GM04504 (cell line): ENCODE measurements around the gene DCUN1D4.
A peak's percentile ranks its signal among the peaks of the same experiment; 100 is the strongest.

ENCODE experiments used
- DNase-seq: peaks from one replicate; pipeline ENCODE4 v3.0.0-alpha.2; 2012; ENCODE audit warnings: low read depth

Gene DCUN1D4

GRCh38 chr4:51842554-51843308 lies at the start of gene DCUN1D4:
Gene DCUN1D4, plus strand, starts transcription at chr4:51843153. Its CDS starts 90 bp downstream, at chr4:51843243.
- peak; percentile 100 for DNase-seq

DNA sequence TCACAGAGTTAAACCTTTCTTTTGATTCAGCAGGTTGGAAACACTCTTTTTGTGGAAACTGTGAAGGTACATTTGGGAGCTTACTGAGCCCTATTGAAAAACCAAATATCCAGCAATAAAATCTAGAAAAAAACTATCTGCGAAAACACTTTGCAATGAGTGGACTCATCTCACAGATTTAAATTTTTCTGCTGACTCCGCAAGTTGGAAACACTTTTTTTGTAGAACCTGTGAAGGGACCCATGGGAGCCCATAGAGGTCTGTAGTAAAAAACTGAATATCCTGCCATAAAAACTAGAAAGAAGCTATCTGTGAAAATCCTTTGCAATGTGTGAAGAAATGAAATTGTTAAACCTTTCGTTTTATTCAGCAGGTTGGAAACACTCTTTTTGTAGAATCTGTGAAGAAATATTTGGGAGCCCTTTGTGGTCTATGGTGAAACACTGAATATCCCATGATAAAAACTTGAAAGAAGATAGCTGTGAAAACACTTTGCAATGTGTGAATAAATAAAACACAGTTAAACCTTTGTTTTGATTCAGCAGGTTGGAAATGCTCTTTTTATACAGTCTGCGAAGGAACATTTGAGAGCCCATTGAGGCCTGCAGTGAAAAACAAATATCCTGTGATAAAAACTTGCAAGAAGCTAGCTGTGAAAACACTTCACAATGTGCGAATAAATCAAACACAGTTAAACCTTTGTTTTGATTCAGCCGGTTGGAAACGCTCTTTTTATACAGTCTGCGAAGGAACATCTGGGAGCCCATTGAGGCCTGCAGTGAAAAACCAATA lies 22.3 kb upstream of the DCUN1D4 start:
- DNase-seq = no peak

- DNase-seq = no peak
Observed at GRCh38 chr4:51825341-51825740, 17.6 kb upstream of the DCUN1D4 start.

- no peak for DNase-seq
Observed at GRCh38 chr4:51830156-51830720, 12.7 kb upstream of the DCUN1D4 start.

GRCh38 chr4:51831133-51831532 lies 11.8 kb upstream of the DCUN1D4 start:
- no peak for DNase-seq

- DNase-seq = no peak
Observed at GRCh38 chr4:51833236-51833635, 9.7 kb upstream of the DCUN1D4 start.

DNA sequence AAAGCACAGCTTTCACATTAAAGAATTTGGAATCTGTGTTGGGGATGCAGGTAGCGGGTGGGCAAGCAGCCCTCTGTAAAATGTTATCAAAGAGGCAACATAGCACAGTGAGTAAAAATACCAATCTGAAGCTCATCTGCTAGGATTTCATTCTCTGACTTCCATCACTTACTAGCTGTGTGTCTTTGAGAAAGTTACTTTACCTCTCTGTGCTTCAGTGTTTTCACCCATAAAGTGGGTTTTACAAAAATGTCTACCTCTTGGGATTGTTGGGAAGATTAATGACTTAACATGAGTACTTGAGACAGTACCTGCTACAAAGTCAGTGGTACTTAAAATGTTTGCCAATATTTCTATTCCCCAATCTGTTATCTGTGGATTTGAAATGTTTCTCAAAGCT lies 7.9 kb upstream of the DCUN1D4 start:
- DNase-seq = no peak

GRCh38 chr4:51835855-51836254 lies 7.1 kb upstream of the DCUN1D4 start:
- DNase-seq = no peak

GRCh38 chr4:51836549-51836948 lies 6.4 kb upstream of the DCUN1D4 start:
- DNase-seq = no peak

GRCh38 chr4:51840781-51841180 lies 2.2 kb upstream of the DCUN1D4 start:
- no peak for DNase-seq

DNA sequence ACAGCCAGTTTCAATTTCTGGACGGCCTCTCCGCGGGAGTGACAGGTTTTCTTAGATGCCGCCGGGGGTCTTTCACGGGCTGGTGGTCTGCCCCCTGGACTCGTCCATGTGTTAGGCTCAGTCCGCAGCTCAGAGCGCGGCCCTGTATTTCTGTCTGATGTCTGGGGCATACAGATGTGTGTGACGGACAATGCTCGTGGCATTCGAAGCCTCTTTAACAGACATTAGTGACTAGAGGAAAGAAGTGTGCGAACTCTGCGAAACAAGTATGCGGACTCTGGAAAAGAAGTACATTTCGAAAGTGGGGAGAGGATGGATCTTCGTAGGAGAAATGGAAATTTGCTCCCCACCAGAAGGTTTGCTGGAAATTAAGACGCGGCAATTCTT lies 793 bp upstream of the DCUN1D4 start:
- DNase-seq = peak; percentile 17

DNA sequence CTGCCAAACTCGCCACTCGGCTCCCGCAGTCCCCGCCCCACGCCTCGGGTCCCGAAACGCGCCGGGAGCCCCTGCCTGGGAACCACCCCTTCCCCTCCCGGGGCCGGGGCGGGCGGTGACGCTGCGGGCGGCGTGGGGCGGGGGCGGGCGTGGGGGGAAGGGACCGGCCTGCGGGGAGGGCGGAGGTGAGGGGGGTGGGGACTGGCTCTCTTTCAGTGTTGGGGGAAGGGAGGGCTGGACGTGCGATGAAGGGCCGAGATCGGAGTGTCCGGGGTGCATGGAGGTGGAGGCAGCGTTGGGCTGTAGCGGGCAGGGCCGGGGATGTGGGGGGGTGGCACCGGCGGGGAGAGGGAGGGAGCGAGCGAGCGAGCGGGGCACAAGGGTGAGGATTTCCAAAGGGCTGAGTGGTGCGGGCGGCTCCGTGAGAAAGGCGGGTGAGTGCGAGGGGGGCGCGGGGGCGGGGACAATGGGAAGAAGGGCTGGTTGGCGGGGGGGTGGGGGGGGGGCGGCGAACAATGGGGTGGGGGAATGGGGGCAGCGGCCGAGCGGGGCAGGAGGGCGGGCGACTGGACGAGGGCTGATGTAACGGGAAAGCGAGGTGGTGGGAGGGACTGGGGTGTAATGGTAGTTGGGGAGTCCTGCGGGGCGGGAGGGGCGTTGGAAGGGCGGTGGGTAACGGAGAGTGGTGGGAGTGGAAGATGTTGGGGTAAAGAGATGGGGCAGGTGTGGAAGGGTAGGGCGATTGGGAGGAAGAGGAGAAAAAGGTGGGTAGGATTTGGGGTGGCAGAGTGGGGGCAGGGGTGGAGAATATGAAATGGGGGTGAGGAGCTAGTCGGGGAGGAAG lies 578 bp downstream of the DCUN1D4 start:
- peak; percentile 20 for DNase-seq

DNA sequence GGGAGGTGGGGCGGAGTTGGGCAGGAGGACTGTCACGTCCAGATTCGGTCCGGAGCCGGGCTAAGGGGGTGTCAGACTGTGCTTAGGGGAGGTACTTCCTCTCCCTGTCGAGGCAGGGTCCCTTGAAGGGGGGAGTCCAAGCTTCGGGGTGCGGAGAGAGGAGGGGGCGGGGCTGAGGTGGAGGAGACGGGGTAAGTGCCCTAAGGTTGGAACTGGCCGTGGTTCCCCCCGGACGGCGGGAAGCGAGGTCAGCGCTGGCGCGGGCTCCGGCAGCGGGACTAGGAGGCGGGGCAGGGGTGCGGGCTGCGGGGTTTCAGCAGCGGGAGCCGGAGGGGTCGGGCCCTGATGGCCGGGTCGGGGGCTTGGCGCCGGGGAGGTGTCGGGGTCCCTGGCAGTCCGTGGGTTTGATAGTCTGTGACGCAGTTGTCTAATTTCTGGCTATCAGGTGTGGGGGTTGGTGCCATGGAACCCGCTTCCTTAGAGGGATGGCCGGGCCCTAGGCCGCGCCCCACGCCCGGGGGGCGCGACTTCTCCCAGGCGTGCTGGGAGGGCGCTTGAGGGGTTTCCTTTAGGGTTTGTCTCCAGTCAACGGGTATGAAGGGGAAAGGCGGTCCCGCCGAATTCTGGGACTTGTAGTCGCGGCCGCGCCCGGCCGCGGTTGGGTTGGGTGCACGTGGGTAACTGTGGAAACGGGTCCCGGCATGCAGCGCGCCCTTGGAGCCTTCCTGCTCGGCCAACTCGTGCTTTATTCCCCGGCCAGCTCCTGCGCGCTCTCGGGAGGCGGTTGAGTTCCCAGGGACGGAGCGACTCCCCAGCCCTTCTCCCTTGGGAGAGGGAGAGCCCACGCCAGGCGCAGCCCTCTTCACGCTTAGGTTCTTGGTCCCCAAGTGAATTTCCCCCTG lies 1.5 kb downstream of the DCUN1D4 start:
- peak; percentile 76 for DNase-seq

- no peak for DNase-seq
Observed at GRCh38 chr4:51845055-51845426, 2.1 kb downstream of the DCUN1D4 start.

- no peak for DNase-seq
Observed at GRCh38 chr4:51845711-51846110, 2.8 kb downstream of the DCUN1D4 start.

GRCh38 chr4:51849430-51849829 lies 6.5 kb downstream of the DCUN1D4 start:
- no peak for DNase-seq

DNA sequence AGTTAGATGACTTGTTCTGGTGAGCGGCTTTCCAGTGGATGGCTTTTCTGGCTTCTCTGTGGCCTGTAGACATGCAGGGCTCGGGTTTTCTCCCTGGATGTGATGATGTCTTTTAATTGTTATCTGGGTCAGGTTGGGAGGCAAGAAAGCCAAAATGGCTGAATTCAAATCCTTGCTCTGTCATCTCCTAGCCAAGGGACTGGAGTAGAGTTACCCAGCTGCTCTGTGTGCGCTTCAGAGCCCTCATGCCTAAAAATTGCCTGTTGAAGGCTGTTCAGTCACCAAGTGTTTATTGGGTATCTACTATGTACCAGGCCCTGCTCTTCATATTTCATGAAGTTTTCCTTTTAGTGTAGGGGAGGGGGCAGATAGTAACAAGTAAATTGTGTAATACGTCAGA lies 7.3 kb downstream of the DCUN1D4 start:
- DNase-seq = no peak

GRCh38 chr4:51851090-51851936 lies 8.4 kb downstream of the DCUN1D4 start:
- DNase-seq = no peak

- DNase-seq = no peak
Observed at GRCh38 chr4:51851937-51852290, 9.0 kb downstream of the DCUN1D4 start.

DNA sequence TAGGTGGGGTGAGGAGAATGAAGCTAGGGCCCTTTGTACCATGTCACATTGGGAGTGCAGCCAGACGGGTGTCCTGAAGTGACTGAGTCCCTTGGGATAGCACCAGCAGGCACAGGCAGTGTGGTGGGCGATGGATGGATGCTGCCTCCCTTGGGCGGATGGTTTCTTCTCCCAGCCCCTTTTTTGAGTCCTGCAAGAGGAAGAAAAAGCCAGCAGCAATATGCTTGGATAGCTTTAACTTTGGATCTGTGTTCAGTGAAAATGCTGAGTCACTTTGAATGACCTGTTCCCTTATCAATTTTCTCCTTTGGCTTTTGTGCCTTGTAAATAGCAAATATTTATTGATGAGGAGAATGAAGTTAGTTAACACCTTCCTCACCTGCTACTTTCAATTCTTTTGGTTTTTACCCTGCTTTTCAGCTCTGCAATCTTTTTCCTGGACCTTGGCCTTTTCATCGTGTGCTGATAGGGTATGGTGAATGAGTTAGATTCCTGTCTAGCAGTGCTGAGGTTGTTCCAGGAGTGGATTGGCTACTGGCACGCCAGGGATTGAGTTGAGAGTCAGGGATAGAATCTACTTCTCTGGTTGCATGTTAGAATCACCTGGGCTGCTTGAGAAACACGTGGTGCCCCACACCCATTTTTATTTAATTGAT lies 10.2 kb downstream of the DCUN1D4 start:
- no peak for DNase-seq
